SH-SY5Y (cell line): ENCODE results near the gene DPPA2.

Experiments used
- GATA2 ChIP-seq: IDR thresholded peaks from 2 replicates; pipeline ENCODE4 v1.6.1; 2011; ENCODE audit warnings: mild to moderate bottlenecking, low read depth, low read length
- GATA3 ChIP-seq: IDR thresholded peaks from 2 replicates; pipeline ENCODE4 v1.6.1; 2011; ENCODE audit warnings: low read depth, mild to moderate bottlenecking, low read length, moderate library complexity

DPPA2 gene

GRCh38 chr3:109316162-109316730, at the start of gene DPPA2:
Gene DPPA2, minus strand, starts transcription at chr3:109316517. Its CDS starts 1,975 bp downstream, at chr3:109314542.
- TF ChIP-seq GATA3 (no peak), GATA2 (no peak)

- TF ChIP-seq GATA3 (no peak), GATA2 (no peak)
These were observed 47.8 kb upstream of the DPPA2 start for GRCh38 chr3:109364088-109364487.

- TF ChIP-seq GATA3, result no peak
- TF ChIP-seq GATA2, result no peak
These were observed 47.3 kb upstream of the DPPA2 start for GRCh38 chr3:109363634-109364033.

GRCh38 chr3:109362823-109363222, 46.5 kb upstream of the DPPA2 start:
- TF ChIP-seq GATA2, result no peak

GRCh38 chr3:109356442-109357155, 40.3 kb upstream of the DPPA2 start:
- TF ChIP-seq GATA2, result no peak
- no peak for TF ChIP-seq GATA3

- TF ChIP-seq GATA3, result no peak
- TF ChIP-seq GATA2, result no peak
These were observed 39.5 kb upstream of the DPPA2 start for GRCh38 chr3:109355625-109356441.

- TF ChIP-seq GATA3, result no peak
These were observed 36.7 kb upstream of the DPPA2 start for GRCh38 chr3:109353057-109353456.

- TF ChIP-seq GATA3, result no peak
- no peak for TF ChIP-seq GATA2
These were observed 34.9 kb upstream of the DPPA2 start for GRCh38 chr3:109351231-109351630.

- TF ChIP-seq GATA3, result no peak
These were observed 30.5 kb upstream of the DPPA2 start for GRCh38 chr3:109346770-109347295.

- TF ChIP-seq GATA2 (no peak), GATA3 (no peak)
These were observed 29.8 kb upstream of the DPPA2 start for GRCh38 chr3:109346099-109346498.

- TF ChIP-seq GATA2 (no peak), GATA3 (no peak)
These were observed 23.7 kb upstream of the DPPA2 start for GRCh38 chr3:109339714-109340648.

- TF ChIP-seq GATA3, result no peak
- TF ChIP-seq GATA2, result no peak
These were observed 22.9 kb upstream of the DPPA2 start for GRCh38 chr3:109339197-109339596.

GRCh38 chr3:109338322-109338721, 22.0 kb upstream of the DPPA2 start:
- TF ChIP-seq GATA2 (no peak), GATA3 (no peak)

GRCh38 chr3:109337393-109337792, 21.1 kb upstream of the DPPA2 start, which contains the start of gene DPPA4:
Gene DPPA4, minus strand, starts transcription at chr3:109337546. Its CDS starts 29 bp downstream, at chr3:109337517.
- TF ChIP-seq GATA2, result no peak
- TF ChIP-seq GATA3, result no peak
